HEK293 (cell line): ENCODE results near the gene INSYN1.

Experiments
- CTCF ChIA-PET: fragments of 350-600 bp; formaldehyde crosslinking; extraction: SDS; loops from one replicate; lab custom pipeline; 2021; ENCODE audit warnings: antibody characterized with exemption; lab: Yijun Ruan, JAX
- POLR2A ChIA-PET: fragments of 300-600 bp; formaldehyde crosslinking; extraction: SDS; loops from one replicate; lab custom pipeline; 2020; ENCODE audit warnings: antibody characterized with exemption, inconsistent platforms; lab: Yijun Ruan, JAX
- H3K27ac ChIP-seq: fragments of 200-500 bp; sonication (Bioruptor generic); 2 replicates; pipeline ENCODE4 v1.5.1; 2014; ENCODE audit warnings: low read depth, low read length, control low read depth, inconsistent platforms; ENCODE audit errors: extremely low read depth
- H3K36me3 ChIP-seq, 2 experiments: fragments of 200-500 bp in 1 of 2; sonication (Bioruptor generic) in 1 of 2; 1 replicate in 1 of 2; 2 replicates in 1 of 2; pipeline ENCODE4 v1.5.1; 2014 to 2017; ENCODE audit warnings: inconsistent platforms in 2 of 2, low read length in 2 of 2; ENCODE audit not compliant: control insufficient read depth in 2 of 2, insufficient read depth in 1 of 2
- H3K4me1 ChIP-seq: fragments of 200-500 bp; sonication (Bioruptor generic); 2 replicates; pipeline ENCODE4 v1.5.1; 2014; ENCODE audit warnings: mild to moderate bottlenecking, low read length, inconsistent platforms; ENCODE audit not compliant: control insufficient read depth, insufficient read depth
- H3K4me3 ChIP-seq: 2 replicates; pipeline ENCODE4 v1.5.1; 2011; ENCODE audit warnings: low read depth, mild to moderate bottlenecking, control low read depth, low read length, moderate library complexity
- H3K9me3 ChIP-seq: fragments of 200-500 bp; sonication (Bioruptor generic); 2 replicates; pipeline ENCODE4 v1.5.1; 2014; ENCODE audit warnings: low read depth, low read length, inconsistent platforms; ENCODE audit not compliant: control insufficient read depth, insufficient read depth
- BCL11B ChIP-seq: fragments of 450-650 bp; formaldehyde crosslinking; IDR thresholded peaks from 2 replicates; pipeline ENCODE4 v1.5.1; 2016; ENCODE audit warnings: low read depth, missing biosample characterization, missing genetic modification characterization
- ELK4 ChIP-seq: IDR thresholded peaks from 2 replicates; pipeline ENCODE4 v1.6.1; 2011; ENCODE audit warnings: mild to moderate bottlenecking, low read depth, low read length, borderline replicate concordance
- GLI2 ChIP-seq: fragments of 450-650 bp; formaldehyde crosslinking; IDR thresholded peaks from 2 replicates; pipeline ENCODE4; 2017; ENCODE audit warnings: missing biosample characterization, missing genetic modification characterization, low read depth, borderline replicate concordance
- HOXD13 ChIP-seq: sonication (generic); formaldehyde crosslinking; IDR thresholded peaks from 2 replicates; pipeline ENCODE4 v1.8.0; 2022; ENCODE audit warnings: missing genetic modification reagents, borderline replicate concordance
- INSM2 ChIP-seq: fragments of 450-650 bp; formaldehyde crosslinking; IDR thresholded peaks from 2 replicates; pipeline ENCODE4 v1.5.1; 2016; ENCODE audit warnings: missing biosample characterization, missing genetic modification characterization
- KLF8 ChIP-seq: fragments of 450-650 bp; formaldehyde crosslinking; IDR thresholded peaks from 2 replicates; pipeline ENCODE4 v1.5.1; 2016; ENCODE audit warnings: missing biosample characterization, missing genetic modification characterization
- PATZ1 ChIP-seq: fragments of 450-650 bp; formaldehyde crosslinking; IDR thresholded peaks from 2 replicates; pipeline ENCODE4 v1.5.1; 2016; ENCODE audit warnings: missing biosample characterization, missing genetic modification characterization
- PRDM1 ChIP-seq: fragments of 450-650 bp; formaldehyde crosslinking; IDR thresholded peaks from 2 replicates; pipeline ENCODE4; 2016; ENCODE audit warnings: missing biosample characterization, missing genetic modification characterization
- SCRT2 ChIP-seq: fragments of 450-650 bp; formaldehyde crosslinking; IDR thresholded peaks from 2 replicates; pipeline ENCODE4 v1.5.1; 2016; ENCODE audit warnings: missing biosample characterization, missing genetic modification characterization
- YY2 ChIP-seq: fragments of 450-650 bp; formaldehyde crosslinking; IDR thresholded peaks from 2 replicates; pipeline ENCODE4 v1.5.1; 2016; ENCODE audit warnings: missing biosample characterization, missing genetic modification characterization
- ZBTB8A ChIP-seq: fragments of 450-650 bp; formaldehyde crosslinking; IDR thresholded peaks from 2 replicates; pipeline ENCODE4 v1.5.1; 2016; ENCODE audit warnings: missing biosample characterization, missing genetic modification characterization
- ZIC2 ChIP-seq: fragments of 450-650 bp; formaldehyde crosslinking; IDR thresholded peaks from 2 replicates; pipeline ENCODE4 v1.5.1; 2016; ENCODE audit warnings: missing biosample characterization, missing genetic modification characterization
- ZNF148 ChIP-seq: fragments of 450-650 bp; formaldehyde crosslinking; IDR thresholded peaks from 2 replicates; pipeline ENCODE4 v1.5.0; 2017; ENCODE audit warnings: missing biosample characterization, missing genetic modification characterization, borderline replicate concordance
- ZNF2 ChIP-seq: fragments of 450-650 bp; formaldehyde crosslinking; IDR thresholded peaks from 2 replicates; pipeline ENCODE4 v1.5.1; 2016; ENCODE audit warnings: missing biosample characterization, missing genetic modification characterization
- ZNF239 ChIP-seq: fragments of 450-650 bp; formaldehyde crosslinking; IDR thresholded peaks from 2 replicates; pipeline ENCODE4 v1.5.1; 2016; ENCODE audit warnings: missing biosample characterization, missing genetic modification characterization
- ZNF416 ChIP-seq: fragments of 450-650 bp; formaldehyde crosslinking; IDR thresholded peaks from 2 replicates; pipeline ENCODE4 v1.5.1; 2016; ENCODE audit warnings: missing biosample characterization, missing genetic modification characterization
- ZNF473 ChIP-seq: fragments of 450-650 bp; formaldehyde crosslinking; IDR thresholded peaks from 2 replicates; pipeline ENCODE4 v1.5.1; 2017; ENCODE audit warnings: missing biosample characterization, missing genetic modification characterization
- ZNF514 ChIP-seq: fragments of 450-650 bp; formaldehyde crosslinking; IDR thresholded peaks from 2 replicates; pipeline ENCODE4 v1.5.1; 2016; ENCODE audit warnings: missing biosample characterization, missing genetic modification characterization
- ZNF530 ChIP-seq: fragments of 450-650 bp; formaldehyde crosslinking; IDR thresholded peaks from 2 replicates; pipeline ENCODE4 v1.5.1; 2016; ENCODE audit warnings: low read depth, missing biosample characterization, missing genetic modification characterization
- ZNF558 ChIP-seq: fragments of 450-650 bp; formaldehyde crosslinking; IDR thresholded peaks from 2 replicates; pipeline ENCODE4 v1.5.1; 2016; ENCODE audit warnings: missing biosample characterization, missing genetic modification characterization
- ZNF580 ChIP-seq: fragments of 450-650 bp; formaldehyde crosslinking; IDR thresholded peaks from 2 replicates; pipeline ENCODE4 v1.5.1; 2016; ENCODE audit warnings: missing biosample characterization, missing genetic modification characterization
- ZNF585B ChIP-seq: fragments of 450-650 bp; formaldehyde crosslinking; IDR thresholded peaks from 2 replicates; pipeline ENCODE4 v1.5.1; 2016; ENCODE audit warnings: missing biosample characterization, missing genetic modification characterization
- ZNF610 ChIP-seq: fragments of 450-650 bp; formaldehyde crosslinking; IDR thresholded peaks from 2 replicates; pipeline ENCODE4 v1.5.1; 2016; ENCODE audit warnings: missing biosample characterization, missing genetic modification characterization, borderline replicate concordance
- ZNF623 ChIP-seq: fragments of 450-650 bp; formaldehyde crosslinking; IDR thresholded peaks from 2 replicates; pipeline ENCODE4 v1.5.1; 2016; ENCODE audit warnings: missing biosample characterization, missing genetic modification characterization
- ZNF768 ChIP-seq: fragments of 450-650 bp; formaldehyde crosslinking; IDR thresholded peaks from 2 replicates; pipeline ENCODE4 v1.5.1; 2018; ENCODE audit warnings: missing biosample characterization, mild to moderate bottlenecking, missing genetic modification characterization

INSYN1 gene

GRCh38 chr15:73756390-73756789 is 3.2 kb upstream of the INSYN1 start:
- no peak overlapping the region for H3K4me3 ChIP-seq
- H3K27ac ChIP-seq: no peak overlapping the region
- no peaks in the 10 kb centered on the region for H3K9me3 ChIP-seq
- CTCF ChIA-PET: no interaction called here
- peaks cover 3% of the 10 kb centered on the region for H3K4me1 ChIP-seq
- POLR2A ChIA-PET: interaction anchor here (0.6 kb wide), 1 partner anchor 110 kb away, joined by 9 read pairs; no protein-coding TSS in a partner anchor
- TF ChIP-seq ELK4 (no peak), ZNF580 (tag by site-specific recombination) (0 out of 2 replicates have a peak, but pooled peaks have one; percentile 9), ZNF768 (tag by site-specific recombination) (0 out of 2 replicates have a peak, but pooled peaks have one; percentile 57)
- H3K36me3 ChIP-seq: no peaks in the 10 kb centered on the region

- Histone ChIP-seq H3K9me3 (no peaks in the 10 kb centered on the region), H3K4me3 (no peak overlapping the region), H3K27ac (no peak overlapping the region)
- CTCF ChIA-PET: interaction anchor here (0.9 kb wide), 1 partner anchor 56 kb away, joined by 3 read pairs; no protein-coding TSS in a partner anchor
- TF ChIP-seq BCL11B (tag by site-specific recombination) (no peak), ZNF530 (tag by site-specific recombination) (no peak), ZNF473 (tag by site-specific recombination) (no peak), YY2 (tag by site-specific recombination) (no peak), ZBTB8A (tag by site-specific recombination) (0 out of 2 replicates have a peak, but pooled peaks have one; percentile 3)
- TF ChIP-seq, all 188 proteins: peak for 1
- POLR2A ChIA-PET: interaction anchor here (0.6 kb wide), 2 partner anchors 111 to 300 kb away, joined by 4 to 9 read pairs; no protein-coding TSS in a partner anchor
- Histone ChIP-seq H3K36me3 (no peaks in the 10 kb centered on the region), H3K4me1 (peaks cover 3% of the 10 kb centered on the region)
Observed at GRCh38 chr15:73755946-73756345, 2.8 kb upstream of the INSYN1 start.

- CTCF ChIA-PET: interaction anchor here (0.9 kb wide), 1 partner anchor 56 kb away, joined by 3 read pairs; no protein-coding TSS in a partner anchor
- Histone ChIP-seq H3K9me3 (no peaks in the 10 kb centered on the region), H3K4me1 (peaks cover 3% of the 10 kb centered on the region), H3K27ac (no peak overlapping the region), H3K4me3 (no peak overlapping the region), H3K36me3 (peaks cover 0 to 4% of the 10 kb centered on the region in 2 experiments; a peak in 1 of 3 replicates)
- POLR2A ChIA-PET: interaction anchor here (0.6 kb wide), 1 partner anchor 300 kb away, joined by 4 read pairs; no protein-coding TSS in a partner anchor
- TF ChIP-seq GLI2 (tag by site-specific recombination) (no peak), ZNF239 (no peak), SCRT2 (tag by site-specific recombination) (no peak), ZNF558 (no peak), PRDM1 (0 out of 2 replicates have a peak, but pooled peaks have one; percentile 21), ZIC2 (tag by site-specific recombination) (peak; percentile 66), ZNF623 (no peak), ZNF585B (tag by site-specific recombination) (no peak), ZNF148 (tag by site-specific recombination) (no peak), HOXD13 (CRISPR knock-in tag) (no peak), ZNF416 (tag by site-specific recombination) (no peak), KLF8 (tag by site-specific recombination) (no peak), ZNF2 (no peak), ZNF514 (no peak), INSM2 (tag by site-specific recombination) (no peak), PATZ1 (tag by site-specific recombination) (0 out of 2 replicates have a peak, but pooled peaks have one; percentile 33), ZNF610 (tag by site-specific recombination) (peak; percentile 97; the same call in 1 of the 2 replicates)
Observed at GRCh38 chr15:73755481-73755880, 2.3 kb upstream of the INSYN1 start.
